Activated naive CD4-positive, alpha-beta T cell treated with anti-CD3 and anti-CD28 coated beads, Interleukin-2, amount 50 U/mL, for 72 hours (primary cell): Measurements from ENCODE around the gene ATP6V0E1. TPM values are rescaled to one million over a fixed set of nuclear protein-coding genes. Genes with fewer than 3 reads are reported as not detected.

ENCODE experiments used
- ATAC-seq, 2 donors: fragments of 150-1000 bp; cut with Tn5 transposase; 2 replicates each; pipeline ENCODE4 v1.10.0; 2021; ENCODE audit warnings: mild to moderate bottlenecking in 2 of 2, moderate library complexity in 2 of 2
- DNase-seq, 2 donors: peaks; one replicate each; pipeline ENCODE4 v3.0.0; 2021 to 2022; ENCODE audit warnings: low spot score in 2 of 2
- H3K27ac Mint-ChIP-seq, 2 donors: one replicate each; pipeline ENCODE4 v1.8.0; 2022; ENCODE audit warnings: mild to moderate bottlenecking in 2 of 2, mixed read lengths in 2 of 2
- H3K36me3 Mint-ChIP-seq, 2 donors: one replicate each; pipeline ENCODE4 v1.8.0; 2022; ENCODE audit warnings: mixed read lengths in 2 of 2
- H3K9me3 Mint-ChIP-seq, 2 donors: one replicate each; pipeline ENCODE4 v1.8.0; 2022; ENCODE audit warnings: mixed read lengths in 2 of 2
- total RNA-seq, 2 donors: library from RNA; stranded (reverse); gene quantifications; one replicate each; pipeline ENCODE4 v1.2.3, GENCODE V29; 2022

The ATP6V0E1 gene
- total RNA-seq, 2 donors from 2014 or later: 84.7 to 88.3 TPM

DNA sequence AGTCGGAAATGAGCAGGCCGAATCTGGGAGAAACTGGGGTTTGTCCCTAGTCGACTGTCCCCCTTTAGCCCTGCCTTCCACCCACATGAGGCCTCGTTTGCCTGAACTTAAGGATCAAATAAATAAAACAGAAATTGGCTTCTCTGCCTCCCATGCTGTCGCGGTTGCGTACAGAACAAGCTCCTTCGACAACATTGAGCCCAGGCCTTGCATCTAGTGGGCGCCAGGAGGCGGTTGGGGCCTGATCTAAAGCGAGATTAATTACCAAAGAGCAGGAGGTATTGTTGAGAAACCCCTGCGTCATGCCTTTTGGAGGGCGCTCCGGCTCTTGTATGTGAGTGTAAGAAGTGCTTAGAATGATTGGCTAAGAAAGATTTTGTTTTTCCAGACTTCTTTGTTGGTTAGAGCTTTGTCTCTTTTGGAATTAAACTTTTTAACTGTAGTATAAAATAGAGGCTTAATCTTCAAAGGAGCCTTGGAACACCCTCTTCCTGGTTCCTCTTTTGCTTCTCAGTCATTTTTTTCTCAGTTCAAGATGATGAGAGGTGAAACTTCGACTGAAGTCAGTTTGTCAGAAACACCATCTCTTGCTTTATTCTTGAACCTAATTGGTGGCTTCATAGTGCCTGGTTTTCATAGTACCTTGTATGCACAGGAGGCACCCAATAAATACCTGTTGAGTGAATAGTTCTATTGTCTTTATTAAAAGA, 828 bp downstream of the ATP6V0E1 start:
- peak; percentile 72 to 80 for ATAC-seq
- peak overlapping the region; percentile 98 to 99 for H3K27ac Mint-ChIP-seq
- H3K36me3 Mint-ChIP-seq: peaks cover 16 to 29% of the 10 kb centered on the region in 2 donors
- H3K9me3 Mint-ChIP-seq: no peaks in the 10 kb centered on the region
- peak; percentile 65 to 71 for DNase-seq

DNA sequence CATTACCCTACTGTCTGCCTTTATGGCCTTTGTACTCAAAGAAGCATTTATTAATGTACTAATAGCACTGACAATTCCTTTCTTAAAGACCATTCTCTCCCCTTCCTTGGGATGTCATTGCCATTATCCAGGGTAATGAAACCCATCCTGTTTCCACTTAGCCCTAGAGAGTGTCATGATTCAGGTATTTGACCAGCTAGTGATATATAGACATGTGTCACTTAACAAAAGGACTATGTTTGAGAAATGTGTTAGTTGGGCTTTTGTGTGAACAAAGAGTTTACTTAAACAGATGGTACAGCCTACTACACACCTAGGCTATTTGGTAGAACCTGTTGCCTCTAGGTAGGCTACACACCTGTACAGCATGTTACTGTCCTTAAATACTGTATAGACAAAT, 2.0 kb downstream of the ATP6V0E1 start:
- Mint-ChIP-seq H3K9me3 (no peaks in the 10 kb centered on the region), H3K36me3 (peaks cover 16 to 29% of the 10 kb centered on the region in 2 donors), H3K27ac (peak overlapping the region; percentile 98 to 99)
- DNase-seq: no peak
- no peak for ATAC-seq

DNA sequence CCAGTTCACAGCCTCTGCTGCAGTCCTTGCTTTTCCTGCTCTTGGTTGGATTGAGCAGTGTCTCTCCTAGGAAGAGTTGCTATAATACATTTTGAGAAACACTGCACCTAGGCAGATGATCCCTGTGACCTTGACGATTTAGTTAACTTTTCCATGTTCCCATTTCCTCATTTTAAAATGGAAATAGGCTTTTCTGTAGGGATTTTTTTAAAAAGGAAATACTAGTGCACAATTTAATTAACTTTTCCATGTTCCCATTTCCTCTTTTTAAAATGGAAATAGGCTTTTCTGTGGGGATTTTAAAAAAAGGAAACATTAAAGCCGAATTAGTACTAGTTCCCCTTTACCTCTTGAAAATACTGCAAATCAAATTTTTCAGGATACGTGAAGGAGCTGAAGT, 4.7 kb downstream of the ATP6V0E1 start:
- Mint-ChIP-seq H3K36me3 (peaks cover 16 to 36% of the 10 kb centered on the region in 2 donors), H3K27ac (no peak overlapping the region), H3K9me3 (no peaks in the 10 kb centered on the region)
- ATAC-seq: no peak
- DNase-seq: no peak

DNA sequence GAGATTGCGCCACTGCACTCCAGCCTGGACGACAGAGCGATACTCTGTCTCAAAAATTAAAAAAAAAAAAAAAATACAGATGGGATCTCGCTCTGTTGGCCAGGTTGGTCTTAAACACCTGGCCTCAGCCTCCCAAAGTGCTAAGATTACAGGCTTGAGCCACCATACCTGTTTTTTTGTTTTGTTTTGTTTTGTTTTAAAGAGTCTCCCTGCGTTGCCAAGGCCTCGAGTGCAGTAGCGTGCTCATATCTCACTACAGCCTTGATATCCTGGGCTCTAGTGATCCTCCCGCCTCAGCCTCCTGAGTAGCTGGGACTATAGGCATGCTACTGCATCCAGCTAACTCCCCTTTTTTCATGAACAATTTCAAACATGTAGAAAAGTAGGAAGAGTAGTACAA, 7.2 kb downstream of the ATP6V0E1 start:
- DNase-seq (no peak), ATAC-seq (no peak)
- Mint-ChIP-seq H3K9me3 (no peaks in the 10 kb centered on the region), H3K36me3 (peaks cover 6 to 29% of the 10 kb centered on the region in 2 donors), H3K27ac (peak overlapping the region in 1 of 2 donors; percentile 4)

DNA sequence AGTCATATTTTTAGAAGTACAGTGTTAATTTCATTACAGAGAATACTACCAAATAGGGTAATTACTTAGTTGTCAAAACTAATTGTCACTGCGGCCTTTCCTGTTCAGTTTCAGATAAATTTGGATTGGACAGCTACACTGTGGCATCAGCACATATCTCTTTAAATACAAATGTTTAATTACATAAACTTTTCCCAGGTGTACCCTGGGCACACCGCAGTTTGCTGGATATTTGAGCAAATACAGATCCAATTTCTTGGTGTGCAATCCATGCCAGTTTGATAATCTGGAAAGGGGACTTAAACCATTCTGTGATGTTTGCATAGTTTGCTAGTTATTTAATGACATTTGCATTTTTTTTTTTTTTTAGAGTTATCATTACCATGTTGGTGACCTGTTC, 10.8 kb downstream of the ATP6V0E1 start:
- Mint-ChIP-seq H3K9me3 (no peaks in the 10 kb centered on the region), H3K27ac (peak overlapping the region in 1 of 2 donors; percentile 11), H3K36me3 (peaks cover 5 to 32% of the 10 kb centered on the region in 2 donors)
- DNase-seq (no peak), ATAC-seq (no peak)

DNA sequence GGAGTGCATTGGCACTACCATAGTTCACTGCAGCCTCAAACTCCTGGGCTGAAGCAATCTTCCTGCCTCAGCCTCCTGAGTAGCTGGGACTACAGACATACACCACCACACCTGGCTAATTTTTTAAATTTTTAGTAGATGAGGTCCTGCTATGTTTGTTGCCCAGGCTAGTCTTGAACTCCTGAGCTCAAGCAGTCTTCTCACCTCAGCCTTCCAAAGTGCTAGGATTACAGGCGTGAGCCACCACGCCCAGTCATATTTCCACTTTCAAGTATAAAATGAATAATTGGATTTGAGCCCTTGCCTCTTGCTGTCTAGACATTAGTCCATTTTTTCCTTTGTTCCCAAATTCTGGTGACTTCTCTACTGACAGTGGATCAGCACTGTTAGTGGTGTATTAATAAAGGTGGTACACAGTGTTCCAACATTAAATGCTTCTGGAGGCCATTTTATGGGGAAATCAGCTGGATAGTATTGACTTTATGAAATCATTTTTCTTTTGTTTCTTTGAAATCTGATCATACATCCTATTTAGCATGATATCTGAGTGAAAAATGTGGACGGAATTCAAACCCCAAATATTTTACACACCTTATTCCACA, 15.9 kb downstream of the ATP6V0E1 start:
- DNase-seq (no peak), ATAC-seq (no peak)
- Mint-ChIP-seq H3K9me3 (no peaks in the 10 kb centered on the region), H3K27ac (no peak overlapping the region), H3K36me3 (peaks cover 0 to 17% of the 10 kb centered on the region in 2 donors)

DNA sequence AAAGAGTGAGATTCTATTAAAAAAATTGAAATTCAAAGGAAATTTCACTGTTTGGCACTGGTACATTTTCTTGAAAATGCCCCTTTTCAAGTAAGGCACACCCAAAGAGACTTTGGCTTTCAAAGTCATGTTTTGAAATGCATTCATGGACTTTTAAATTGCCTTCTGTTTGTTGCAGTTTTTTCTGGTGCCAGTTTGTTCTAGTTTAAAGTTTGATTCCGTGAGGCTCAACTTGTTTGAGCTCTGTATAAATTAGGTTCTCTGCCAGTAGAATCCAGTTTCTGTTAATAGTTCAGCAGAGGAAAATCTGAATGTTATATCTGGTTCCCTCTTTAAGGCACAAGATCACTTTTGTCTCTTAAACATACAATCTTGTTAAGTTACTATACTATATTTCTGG, 16.4 kb downstream of the ATP6V0E1 start:
- Mint-ChIP-seq H3K9me3 (no peaks in the 10 kb centered on the region), H3K27ac (peak overlapping the region in 1 of 2 donors; percentile 9), H3K36me3 (peaks cover 0 to 17% of the 10 kb centered on the region in 2 donors)
- DNase-seq (no peak), ATAC-seq (no peak)

DNA sequence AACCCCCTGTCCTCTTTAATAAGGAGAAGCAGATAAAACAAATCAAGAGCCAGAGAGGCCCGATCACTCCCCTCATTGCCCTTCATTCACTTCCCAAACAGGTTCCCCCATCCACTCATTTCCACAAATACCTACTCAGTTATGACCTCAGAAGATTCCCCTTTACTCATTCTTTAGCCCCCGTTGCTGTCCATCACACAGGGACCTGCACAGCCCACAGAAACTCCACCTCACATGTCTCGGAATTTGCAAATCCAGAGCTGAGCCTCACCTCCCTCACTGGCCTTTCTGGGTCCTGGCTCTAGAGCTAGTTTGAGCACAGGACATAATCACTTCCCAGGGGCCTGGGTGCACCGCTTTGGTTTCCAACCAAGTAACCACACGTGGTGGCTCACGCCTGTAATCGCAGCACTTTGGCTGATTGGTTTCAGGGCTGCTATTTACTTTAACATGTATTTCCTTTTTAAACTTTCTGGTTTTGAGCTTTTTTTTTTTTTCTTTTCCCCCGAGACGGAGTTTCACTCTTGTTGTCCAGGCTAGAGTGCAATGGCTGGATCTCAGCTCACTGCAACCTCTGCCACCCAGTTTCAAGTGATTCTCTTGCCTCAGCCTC, 17.8 kb downstream of the ATP6V0E1 start:
- DNase-seq (no peak), ATAC-seq (peak; percentile 44 to 67)
- Mint-ChIP-seq H3K27ac (peak overlapping the region; percentile 26 to 66), H3K36me3 (peaks cover 0 to 10% of the 10 kb centered on the region in 2 donors), H3K9me3 (no peaks in the 10 kb centered on the region)

DNA sequence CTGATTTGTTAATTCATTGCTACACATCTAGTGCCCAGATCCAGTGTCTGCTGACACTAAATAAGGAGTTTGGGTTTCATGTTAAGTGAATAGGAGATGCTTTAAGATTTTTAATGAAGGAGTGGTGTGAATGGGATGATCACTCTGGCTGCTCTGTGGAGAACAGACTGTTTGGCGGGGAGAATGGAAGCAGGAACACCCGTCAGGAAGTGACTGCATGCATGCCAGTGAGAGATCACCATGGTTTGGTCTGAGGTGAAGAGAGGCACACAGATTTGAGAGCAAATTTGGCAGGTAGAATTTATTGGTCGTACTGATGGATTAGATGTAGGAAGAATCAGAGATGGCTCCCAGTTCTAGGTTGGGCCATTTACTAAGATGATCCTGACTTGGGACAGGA, 19.8 kb downstream of the ATP6V0E1 start:
- no peak for DNase-seq
- Mint-ChIP-seq H3K27ac (peak overlapping the region; percentile 41 to 90), H3K36me3 (no peaks in the 10 kb centered on the region), H3K9me3 (no peaks in the 10 kb centered on the region)
- no peak for ATAC-seq

DNA sequence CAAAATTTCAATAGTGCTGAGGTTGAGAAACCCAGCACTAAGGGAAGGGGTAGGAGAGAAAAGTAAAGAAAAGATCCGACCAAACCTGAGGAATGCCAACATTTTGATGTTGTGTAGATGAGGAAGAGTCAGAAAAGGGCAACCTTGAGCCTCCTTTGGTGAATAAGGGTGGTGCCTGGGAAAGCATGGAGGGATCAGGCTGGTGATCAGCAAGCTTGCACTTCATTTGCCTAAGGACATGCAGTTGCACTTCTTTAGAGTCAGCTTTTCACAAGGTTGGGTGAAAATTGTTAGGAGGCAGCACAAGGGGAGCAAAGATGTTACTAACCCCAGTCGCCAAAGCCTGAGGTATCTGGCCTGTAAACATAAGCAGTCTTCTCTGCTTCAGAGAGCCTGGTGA, 20.4 kb downstream of the ATP6V0E1 start:
- H3K27ac Mint-ChIP-seq: peak overlapping the region in 1 of 2 donors; percentile 41
- DNase-seq (no peak), ATAC-seq (no peak)
- H3K9me3 Mint-ChIP-seq: no peaks in the 10 kb centered on the region
- no peaks in the 10 kb centered on the region for H3K36me3 Mint-ChIP-seq

DNA sequence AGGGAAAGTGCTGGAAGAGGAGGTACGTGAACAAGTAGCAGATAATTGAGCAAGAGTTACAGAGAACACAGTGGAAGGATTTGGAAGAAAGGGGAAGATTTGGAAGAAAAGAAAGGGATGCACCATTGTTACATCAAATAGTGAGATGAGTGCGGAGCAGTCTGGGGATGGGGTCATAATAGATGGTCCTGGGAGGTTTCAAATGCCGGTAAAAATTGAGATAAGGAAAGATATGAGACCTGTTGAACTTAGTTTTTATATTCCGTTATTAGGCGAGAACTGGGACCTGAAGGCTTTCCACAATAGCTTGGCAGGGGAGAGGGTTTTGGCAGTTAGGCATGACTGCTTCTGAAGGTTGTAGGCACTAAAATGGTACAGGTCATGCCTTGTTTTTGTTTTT, 20.9 kb downstream of the ATP6V0E1 start:
- no peak for DNase-seq
- Mint-ChIP-seq H3K27ac (no peak overlapping the region), H3K9me3 (no peaks in the 10 kb centered on the region), H3K36me3 (no peaks in the 10 kb centered on the region)
- no peak for ATAC-seq

DNA sequence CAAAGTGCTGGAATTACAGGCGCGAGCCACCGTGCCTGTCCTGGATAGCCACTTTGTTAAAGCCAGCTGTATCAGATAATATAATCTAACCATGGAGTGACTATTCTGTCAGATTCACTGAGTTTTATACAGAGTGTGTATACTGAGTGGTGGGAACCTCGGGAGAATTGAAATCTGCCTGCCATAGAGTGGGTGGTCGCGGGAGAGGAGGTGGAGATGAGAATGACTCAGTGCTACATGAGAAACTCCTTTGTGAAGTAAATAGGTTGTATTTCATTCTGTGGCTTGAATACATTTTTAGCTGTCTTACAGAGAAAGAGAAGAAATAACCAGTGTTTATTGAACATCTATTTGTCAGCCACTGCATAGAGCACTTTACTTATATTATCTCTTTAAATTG, 26.4 kb downstream of the ATP6V0E1 start:
- Mint-ChIP-seq H3K27ac (peak overlapping the region; percentile 18 to 64), H3K9me3 (no peaks in the 10 kb centered on the region), H3K36me3 (peaks cover 0 to 10% of the 10 kb centered on the region in 2 donors)
- DNase-seq: no peak
- peak; percentile 66 to 92 for ATAC-seq

DNA sequence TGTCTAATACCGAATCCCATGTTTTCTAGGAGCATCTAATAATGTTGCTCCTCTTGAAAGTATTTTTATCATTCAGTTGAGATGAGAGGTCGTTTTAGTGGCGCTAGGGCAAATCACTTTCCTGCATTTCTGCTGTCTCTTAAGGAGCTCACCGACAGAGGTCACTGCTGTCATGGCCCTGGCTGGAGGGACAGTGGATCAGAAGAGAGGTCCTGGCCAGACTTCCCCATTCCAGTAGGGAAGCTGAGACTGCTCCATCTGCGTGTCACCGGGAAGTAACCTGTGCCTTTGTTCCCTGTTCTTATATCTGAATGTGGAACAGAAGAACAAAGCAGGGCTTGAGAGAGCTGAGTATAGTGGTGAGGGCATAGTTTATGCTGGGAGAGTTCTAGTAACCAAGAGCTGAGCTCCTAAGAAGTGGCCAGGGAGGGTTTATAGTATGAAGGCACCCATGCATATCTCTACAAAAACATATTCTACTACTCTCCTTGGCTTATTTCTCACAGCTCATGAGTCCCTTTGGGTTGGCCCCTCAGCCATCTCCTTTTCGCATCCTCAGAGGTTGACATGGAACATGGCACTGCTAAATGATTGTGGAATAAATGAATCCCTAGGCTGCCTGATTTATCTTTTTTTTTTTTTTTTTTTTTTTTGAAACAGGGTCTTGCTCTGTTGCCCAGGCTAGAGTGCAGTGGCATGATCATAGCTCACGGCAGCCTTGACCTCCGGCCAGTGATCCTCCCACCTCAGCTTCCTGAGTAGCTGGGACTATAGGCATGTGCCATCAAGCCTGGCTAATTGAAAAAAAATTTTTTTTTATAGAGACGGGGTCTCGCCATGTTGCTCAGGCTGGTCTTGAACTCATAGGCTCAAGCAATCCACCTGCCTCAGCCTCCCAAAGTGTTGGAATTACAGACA, 27.2 kb downstream of the ATP6V0E1 start:
- Mint-ChIP-seq H3K9me3 (no peaks in the 10 kb centered on the region), H3K27ac (peak overlapping the region; percentile 40 to 64), H3K36me3 (peaks cover 0 to 10% of the 10 kb centered on the region in 2 donors)
- DNase-seq (no peak), ATAC-seq (no peak)

DNA sequence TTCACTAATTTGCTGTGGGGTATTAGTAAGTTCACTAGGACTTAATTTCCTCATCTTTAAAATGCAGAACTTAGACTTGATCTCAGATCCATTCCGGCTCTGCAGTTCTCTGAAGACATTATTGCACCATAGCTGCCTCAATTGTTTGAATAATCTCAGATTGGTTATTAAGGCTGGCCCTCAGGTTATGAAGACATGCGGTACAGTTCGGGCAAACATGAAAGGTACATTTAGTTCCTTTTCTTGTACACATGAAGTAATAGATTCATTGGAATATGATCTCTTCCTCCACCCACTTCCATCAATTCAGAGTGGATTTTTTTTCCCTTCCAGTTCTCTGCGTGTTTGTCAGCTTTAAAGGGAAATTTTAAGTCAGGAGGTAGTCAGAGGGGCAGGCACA, 28.0 kb downstream of the ATP6V0E1 start:
- Mint-ChIP-seq H3K9me3 (no peaks in the 10 kb centered on the region), H3K36me3 (peaks cover 0 to 10% of the 10 kb centered on the region in 2 donors), H3K27ac (peak overlapping the region in 1 of 2 donors; percentile 19)
- ATAC-seq: no peak
- DNase-seq: no peak

DNA sequence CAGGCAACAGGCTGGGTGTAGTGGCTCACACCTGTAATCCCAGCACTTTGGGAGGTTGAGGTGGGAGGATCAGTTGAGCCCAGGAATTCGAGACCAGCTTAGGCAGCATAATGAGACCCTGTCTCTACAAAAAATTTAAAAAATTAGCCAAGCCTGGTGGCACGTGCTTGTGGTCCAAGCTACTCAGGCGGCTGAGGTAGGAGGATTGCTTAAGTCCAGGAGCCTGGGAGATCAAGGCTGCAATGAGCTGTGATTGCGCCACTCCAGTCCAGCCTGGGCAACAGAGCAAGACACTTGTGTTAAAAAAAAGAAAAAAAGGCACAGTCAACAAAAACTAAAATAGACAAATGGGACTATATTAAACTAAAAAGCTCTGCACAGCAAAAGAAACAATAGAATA, 29.3 kb downstream of the ATP6V0E1 start:
- H3K9me3 Mint-ChIP-seq: no peaks in the 10 kb centered on the region
- DNase-seq: no peak
- H3K27ac Mint-ChIP-seq: no peak overlapping the region
- ATAC-seq: no peak
- peaks cover 0 to 11% of the 10 kb centered on the region in 2 donors for H3K36me3 Mint-ChIP-seq

DNA sequence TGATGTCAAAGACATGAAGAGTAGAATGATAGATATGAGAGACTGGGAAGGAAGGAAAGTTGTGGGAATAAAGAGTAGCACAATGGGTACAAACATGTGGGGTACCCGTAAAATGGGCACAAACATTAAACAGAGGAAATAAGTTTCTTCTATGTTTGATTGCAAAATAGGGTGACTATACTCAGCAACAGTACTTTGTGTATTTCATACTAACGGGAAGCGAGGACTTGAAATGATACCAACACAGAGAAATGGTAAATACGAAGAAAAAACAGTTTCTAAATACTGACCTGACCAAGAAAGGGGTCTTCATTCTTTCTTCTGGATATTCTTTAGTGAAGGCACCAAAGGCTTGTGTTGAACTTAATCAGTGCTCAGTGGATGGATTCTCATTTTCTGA, 31.1 kb downstream of the ATP6V0E1 start:
- ATAC-seq: no peak
- Mint-ChIP-seq H3K9me3 (no peaks in the 10 kb centered on the region), H3K27ac (no peak overlapping the region)

DNA sequence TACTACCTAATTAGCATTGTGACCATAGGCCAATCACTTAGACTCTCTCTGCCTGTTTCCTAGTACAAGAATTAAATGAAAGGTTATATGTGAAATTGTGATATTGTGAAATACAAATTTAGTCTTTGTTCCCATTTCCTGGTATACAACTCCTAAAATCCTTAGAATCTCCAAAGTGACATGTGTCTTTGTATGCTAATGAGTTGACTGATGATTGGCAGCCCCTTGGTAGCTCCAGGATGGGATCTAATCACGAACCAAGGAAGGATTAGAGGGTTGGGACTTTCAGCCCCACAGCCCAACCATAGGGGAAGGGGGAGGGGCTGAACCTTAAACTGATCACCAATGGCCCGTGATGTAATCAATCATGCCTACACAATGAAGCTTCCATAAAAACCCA, 31.6 kb downstream of the ATP6V0E1 start:
- Mint-ChIP-seq H3K27ac (peak overlapping the region; percentile 44 to 65), H3K9me3 (no peaks in the 10 kb centered on the region), H3K36me3 (peaks cover 0 to 22% of the 10 kb centered on the region in 2 donors)
- ATAC-seq: no peak
- no peak for DNase-seq

More for the DNA sequence above, 31.1 kb downstream of the ATP6V0E1 start:
- DNase-seq: no peak
- peaks cover 0 to 16% of the 10 kb centered on the region in 2 donors for H3K36me3 Mint-ChIP-seq
